Astrocyte (in vitro differentiated cells and primary cell): ENCODE data around the gene RHEBL1. TPM values are rescaled to one million over a fixed set of nuclear protein-coding genes. Genes with fewer than 3 reads are reported as not detected.

Source experiments
- DNase-seq: peaks from one replicate; pipeline ENCODE4 v3.0.0-alpha.2; 2010; ENCODE audit warnings: low read depth
- FAIRE-seq: peaks from 2 replicates; lab custom pipeline; 2011; peaks lifted over from hg19 to GRCh38; lab: Jason Lieb, UNC
- H2AFZ ChIP-seq: 2 replicates; pipeline ENCODE4 v1.6.0; 2012; ENCODE audit warnings: low read depth, low read length, inconsistent platforms
- H3K27ac ChIP-seq: 2 replicates; pipeline ENCODE4 v1.5.1; 2011; ENCODE audit warnings: low read depth, low read length, inconsistent platforms
- H3K27me3 ChIP-seq: 2 replicates; pipeline ENCODE4 v1.6.0; 2011; ENCODE audit warnings: low read length, inconsistent platforms; ENCODE audit not compliant: insufficient read depth
- H3K36me3 ChIP-seq: 2 replicates; pipeline ENCODE4 v1.5.1; 2011; ENCODE audit warnings: low read length, inconsistent platforms; ENCODE audit not compliant: insufficient read depth
- H3K4me1 ChIP-seq: 2 replicates; pipeline ENCODE4 v1.5.1; 2011; ENCODE audit warnings: low read length, inconsistent platforms; ENCODE audit not compliant: insufficient read depth
- H3K4me2 ChIP-seq: 2 replicates; pipeline ENCODE4 v1.6.0; 2012; ENCODE audit warnings: low read length, inconsistent platforms
- H3K4me3 ChIP-seq: 2 replicates; pipeline ENCODE4 v1.5.1; 2011; ENCODE audit warnings: low read depth, mild to moderate bottlenecking, low read length, inconsistent platforms; ENCODE audit not compliant: insufficient read depth
- H3K79me2 ChIP-seq: 2 replicates; pipeline ENCODE4 v1.6.0; 2012; ENCODE audit warnings: mild to moderate bottlenecking, low read length, inconsistent platforms; ENCODE audit not compliant: insufficient read depth
- H3K9ac ChIP-seq: 2 replicates; pipeline ENCODE4 v1.6.0; 2012; ENCODE audit warnings: mild to moderate bottlenecking, low read length, inconsistent platforms
- H3K9me3 ChIP-seq: 2 replicates; pipeline ENCODE4 v1.5.1; 2012; ENCODE audit warnings: low read depth, mild to moderate bottlenecking, low read length, inconsistent platforms; ENCODE audit not compliant: insufficient read depth
- H4K20me1 ChIP-seq: 2 replicates; pipeline ENCODE4 v1.6.0; 2012; ENCODE audit warnings: low read length, inconsistent platforms; ENCODE audit not compliant: insufficient read depth
- H3K27ac Mint-ChIP-seq: one replicate; pipeline ENCODE4 v1.8.0; 2021; ENCODE audit warnings: mild to moderate bottlenecking, mixed read lengths; ENCODE audit not compliant: unreplicated experiment
- H3K27me3 Mint-ChIP-seq: one replicate; pipeline ENCODE4 v1.8.0; 2021; ENCODE audit warnings: low read depth, mixed read lengths; ENCODE audit not compliant: unreplicated experiment
- H3K36me3 Mint-ChIP-seq: one replicate; pipeline ENCODE4 v1.8.0; 2021; ENCODE audit warnings: low read depth, mixed read lengths; ENCODE audit not compliant: unreplicated experiment
- H3K4me1 Mint-ChIP-seq: one replicate; pipeline ENCODE4 v1.8.0; 2021; ENCODE audit warnings: low read depth, mixed read lengths; ENCODE audit not compliant: unreplicated experiment
- H3K4me3 Mint-ChIP-seq: one replicate; pipeline ENCODE4 v1.8.0; 2021; ENCODE audit warnings: mild to moderate bottlenecking, moderate library complexity, mixed read lengths; ENCODE audit not compliant: unreplicated experiment
- H3K9me3 Mint-ChIP-seq: one replicate; pipeline ENCODE4 v1.8.0; 2021; ENCODE audit warnings: mild to moderate bottlenecking, mixed read lengths; ENCODE audit not compliant: unreplicated experiment
- CTCF ChIP-seq: IDR thresholded peaks from 2 replicates; pipeline ENCODE4 v1.5.1; 2011; ENCODE audit warnings: low read depth, mild to moderate bottlenecking, inconsistent platforms, low read length, moderate library complexity; ENCODE audit not compliant: insufficient read depth
- EZH2 ChIP-seq: IDR thresholded peaks from 2 replicates; pipeline ENCODE4 v1.6.1; 2012; ENCODE audit warnings: mild to moderate bottlenecking, low read length, inconsistent platforms; ENCODE audit not compliant: insufficient read depth
- total RNA-seq: library from RNA; stranded (reverse); gene quantifications from 2 replicates; pipeline ENCODE4 v1.2.1, GENCODE V29; 2021

The RHEBL1 gene
- total RNA-seq, 1 donor from 2014 or later = 1.3 TPM

GRCh38 chr12:49033611-49034285, 36.0 kb downstream of the RHEBL1 start:
- Mint-ChIP-seq H3K27ac (no peak overlapping the region), H3K4me3 (no peak overlapping the region), H3K27me3 (no peaks in the 10 kb centered on the region), H3K36me3 (peaks cover 15% of the 10 kb centered on the region), H3K9me3 (no peaks in the 10 kb centered on the region), H3K4me1 (no peaks in the 10 kb centered on the region)
- DNase-seq (no peak), FAIRE-seq (no peak)
- peaks cover 22% of the 10 kb centered on the region for H3K79me2 ChIP-seq
- no peak overlapping the region for H2AFZ ChIP-seq
- no peaks in the 10 kb centered on the region for H3K27me3 ChIP-seq
- no peaks in the 10 kb centered on the region for H3K4me1 ChIP-seq
- no peaks in the 10 kb centered on the region for H3K9me3 ChIP-seq
- H3K36me3 ChIP-seq = peaks cover 50% of the 10 kb centered on the region
- TF ChIP-seq CTCF (no peak), EZH2 (no peak)
- peaks cover 82% of the 10 kb centered on the region for H4K20me1 ChIP-seq
- H3K4me2 ChIP-seq = no peak overlapping the region
- H3K9ac ChIP-seq = no peak overlapping the region
- no peak overlapping the region for H3K4me3 ChIP-seq
- H3K27ac ChIP-seq = no peak overlapping the region

- DNase-seq = no peak
- peaks cover 17% of the 10 kb centered on the region for H3K79me2 ChIP-seq
- peaks cover 14% of the 10 kb centered on the region for H3K36me3 Mint-ChIP-seq
- H3K27me3 Mint-ChIP-seq = no peaks in the 10 kb centered on the region
- no peak overlapping the region for H2AFZ ChIP-seq
- peaks cover 81% of the 10 kb centered on the region for H4K20me1 ChIP-seq
- no peak overlapping the region for H3K4me3 Mint-ChIP-seq
- no peak overlapping the region for H3K9ac ChIP-seq
- no peak overlapping the region for H3K4me2 ChIP-seq
- no peaks in the 10 kb centered on the region for H3K27me3 ChIP-seq
- no peaks in the 10 kb centered on the region for H3K4me1 ChIP-seq
- H3K36me3 ChIP-seq = peaks cover 53% of the 10 kb centered on the region
- no peak for FAIRE-seq
- no peak overlapping the region for H3K4me3 ChIP-seq
- no peaks in the 10 kb centered on the region for H3K4me1 Mint-ChIP-seq
- no peak overlapping the region for H3K27ac Mint-ChIP-seq
- no peak for TF ChIP-seq CTCF
- TF ChIP-seq EZH2 = no peak
- H3K9me3 ChIP-seq = no peaks in the 10 kb centered on the region
- H3K27ac ChIP-seq = no peak overlapping the region
- H3K9me3 Mint-ChIP-seq = no peaks in the 10 kb centered on the region
These were observed 36.9 kb downstream of the RHEBL1 start for GRCh38 chr12:49032679-49033447.
